Activated naive CD4-positive, alpha-beta T cell treated with anti-CD3 and anti-CD28 coated beads, Interleukin-2, amount 50 U/mL, for 16 hours (primary cell): ENCODE measurements around the gene CNGB1.
"Not testable (repeated sequence)": the region's sequence is repeated elsewhere in the genome, so short reads cannot be mapped to it uniquely, and the experiment has no call there.

Experiments
- DNase-seq: peaks from one replicate; pipeline ENCODE4 v3.0.0-alpha.2; 2020

Gene CNGB1

GRCh38 chr16:57950382-57950781, 20.5 kb downstream of the CNGB1 start:
- DNase-seq, result no peak

- DNase-seq, result no peak
Measured at GRCh38 chr16:57949595-57950238, 21.2 kb downstream of the CNGB1 start.

GRCh38 chr16:57949013-57949412, 21.9 kb downstream of the CNGB1 start:
- DNase-seq, result no peak

- no peak for DNase-seq
Measured at GRCh38 chr16:57948027-57948426, 22.9 kb downstream of the CNGB1 start.

GRCh38 chr16:57947261-57947660, 23.7 kb downstream of the CNGB1 start:
- no peak for DNase-seq

GRCh38 chr16:57946181-57946801, 24.6 kb downstream of the CNGB1 start:
- no peak for DNase-seq

- no peak for DNase-seq
Measured at GRCh38 chr16:57945740-57946138, 25.2 kb downstream of the CNGB1 start.

GRCh38 chr16:57944970-57945739, 25.8 kb downstream of the CNGB1 start:
- no peak for DNase-seq

GRCh38 chr16:57943381-57943780, 27.5 kb downstream of the CNGB1 start:
- DNase-seq, result not testable (repeated sequence)

GRCh38 chr16:57941901-57942300, 29.0 kb downstream of the CNGB1 start:
- not testable (repeated sequence) for DNase-seq

GRCh38 chr16:57941016-57941664, 29.8 kb downstream of the CNGB1 start:
- DNase-seq, result no peak

GRCh38 chr16:57940382-57940966, 30.5 kb downstream of the CNGB1 start:
- DNase-seq, result no peak

- no peak for DNase-seq
Measured at GRCh38 chr16:57939872-57940224, 31.1 kb downstream of the CNGB1 start.

GRCh38 chr16:57938936-57939871, 31.7 kb downstream of the CNGB1 start:
- DNase-seq, result no peak

- DNase-seq, result no peak
Measured at GRCh38 chr16:57938484-57938883, 32.4 kb downstream of the CNGB1 start.

GRCh38 chr16:57937861-57938260, 33.1 kb downstream of the CNGB1 start:
- no peak for DNase-seq

- no peak for DNase-seq
Measured at GRCh38 chr16:57935904-57936303, 35.0 kb downstream of the CNGB1 start.

GRCh38 chr16:57930533-57930932, 40.4 kb downstream of the CNGB1 start:
- DNase-seq, result no peak

GRCh38 chr16:57929250-57929649, 41.7 kb downstream of the CNGB1 start:
- DNase-seq, result no peak

- DNase-seq, result no peak
Measured at GRCh38 chr16:57926041-57926440, 44.9 kb downstream of the CNGB1 start.

GRCh38 chr16:57925310-57925709, 45.6 kb downstream of the CNGB1 start:
- no peak for DNase-seq

- no peak for DNase-seq
Measured at GRCh38 chr16:57924514-57924913, 46.4 kb downstream of the CNGB1 start.
